CD4-positive, alpha-beta memory T cell (primary cell): Measurements from ENCODE around the gene CACNA1E. TPM values are rescaled to one million over a fixed set of nuclear protein-coding genes. Genes with fewer than 3 reads are reported as not detected.

Source experiments
- CTCF ChIA-PET: fragments of 350-600 bp; sonication (Branson Sonifier 250); formaldehyde crosslinking; loops from one replicate; lab custom pipeline; 2021; ENCODE audit warnings: inconsistent platforms; ENCODE audit not compliant: partially characterized antibody; lab: Charles Lee
- POLR2A ChIA-PET: fragments of 350-600 bp; sonication (Branson Sonifier 250); formaldehyde crosslinking; loops from one replicate; lab custom pipeline; 2021; ENCODE audit not compliant: partially characterized antibody; lab: Charles Lee
- DNase-seq, 5 donors: peaks; one replicate each; pipeline versions ENCODE4 v3.0.0 to v3.0.0-alpha.2; 2020 to 2022; ENCODE audit warnings: mixed read lengths in 1 of 5
- H3K27ac ChIP-seq: one replicate; pipeline ENCODE4 v1.7.0; 2013; ENCODE audit warnings: low read depth, low read length
- H3K27me3 ChIP-seq: 2 replicates; pipeline ENCODE4 v1.7.0; 2013; ENCODE audit warnings: mild to moderate bottlenecking, low read length, moderate library complexity; ENCODE audit not compliant: insufficient read depth
- H3K36me3 ChIP-seq: 2 replicates; pipeline ENCODE4 v1.7.0; 2013; ENCODE audit warnings: mild to moderate bottlenecking, low read length, moderate library complexity; ENCODE audit not compliant: insufficient read depth
- H3K4me1 ChIP-seq: 2 replicates; pipeline ENCODE4 v1.7.0; 2013; ENCODE audit warnings: mild to moderate bottlenecking, low read length, moderate library complexity; ENCODE audit not compliant: insufficient read depth
- H3K4me3 ChIP-seq, 2 donors: one replicate each; pipeline ENCODE4 v1.7.0; 2013; ENCODE audit warnings: low read length in 2 of 2, mild to moderate bottlenecking in 1 of 2
- H3K9me3 ChIP-seq, 2 donors: one replicate each; pipeline ENCODE4 v1.7.0; 2013; ENCODE audit warnings: low read length in 2 of 2, control low read depth in 1 of 2; ENCODE audit not compliant: control insufficient read depth in 1 of 2
- H3K27ac Mint-ChIP-seq, 7 donors: one replicate each; pipeline ENCODE4 v1.8.0; 2020 to 2021; ENCODE audit warnings: mixed read lengths in 7 of 7, mild to moderate bottlenecking in 6 of 7, inconsistent platforms in 3 of 7, moderate library complexity in 3 of 7
- H3K27me3 Mint-ChIP-seq, 2 donors: one replicate each; pipeline ENCODE4 v1.8.0; 2020 to 2021; ENCODE audit warnings: mixed read lengths in 2 of 2
- H3K36me3 Mint-ChIP-seq, 2 donors: one replicate each; pipeline ENCODE4 v1.8.0; 2020 to 2021; ENCODE audit warnings: mixed read lengths in 2 of 2, inconsistent platforms in 1 of 2, mild to moderate bottlenecking in 1 of 2
- H3K4me1 Mint-ChIP-seq, 4 donors: one replicate each; pipeline ENCODE4 v1.8.0; 2020 to 2021; ENCODE audit warnings: mixed read lengths in 4 of 4, mild to moderate bottlenecking in 1 of 4
- H3K4me3 Mint-ChIP-seq, 8 donors: one replicate each; pipeline ENCODE4 v1.8.0; 2020 to 2021; ENCODE audit warnings: mixed read lengths in 8 of 8, mild to moderate bottlenecking in 7 of 8, moderate library complexity in 6 of 8, inconsistent platforms in 3 of 8
- H3K9me3 Mint-ChIP-seq, 8 donors: one replicate each; pipeline ENCODE4 v1.8.0; 2020 to 2021; ENCODE audit warnings: mixed read lengths in 8 of 8, mild to moderate bottlenecking in 5 of 8, inconsistent platforms in 3 of 8, moderate library complexity in 1 of 8
- intact Hi-C: fragments of 100-400 bp; cut with micrococcal nuclease; formaldehyde crosslinking; loops from one replicate; pipeline ENCODE4 v1.15.1; 2023
- polyA plus RNA-seq, 2 donors: library from polyadenylated mRNA; unstranded; fragments of 300-500 nt; fragmentation: Illumina TruSeq; gene quantifications; one replicate each; pipeline ENCODE4 v1.2.3, GENCODE V29; 2021
- total RNA-seq, 2 experiments: library from RNA; stranded (reverse); gene quantifications; one replicate each; pipeline ENCODE4 v1.2.3, GENCODE V29; 2021

The CACNA1E gene
- total and polyA plus RNA-seq, 4 experiments from 2014 or later: not detected

DNA sequence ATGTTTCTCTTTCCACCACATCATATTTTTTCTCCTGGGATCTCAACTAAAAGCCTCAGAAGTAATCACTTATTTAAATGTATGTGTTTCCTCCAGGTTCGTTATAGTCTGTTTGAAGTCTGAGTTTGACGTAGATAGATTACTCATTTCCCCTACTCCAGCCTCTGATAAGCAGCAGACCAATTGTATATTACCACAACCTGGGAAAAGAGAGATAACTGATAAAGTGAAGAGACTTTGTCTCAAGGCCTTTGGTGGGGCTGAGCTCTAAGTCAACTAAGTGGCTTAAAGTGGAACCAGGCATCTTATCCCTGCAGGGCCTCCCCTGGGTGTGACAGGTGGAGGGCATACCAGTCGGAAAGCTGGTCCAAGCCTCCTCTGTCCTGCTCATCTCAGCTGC, 34.9 kb upstream of the CACNA1E start:
- H3K36me3 Mint-ChIP-seq: no peaks in the 10 kb centered on the region
- no peaks in the 10 kb centered on the region for H3K27me3 ChIP-seq
- POLR2A ChIA-PET: no interaction called here

GRCh38 chr1:181451661-181452230, 31.6 kb upstream of the CACNA1E start:
- no peak overlapping the region for H3K27ac Mint-ChIP-seq
- ChIA-PET POLR2A (no interaction called here), CTCF (no interaction called here)
- no peak overlapping the region for H3K27ac ChIP-seq
- peaks cover 2 to 10% of the 10 kb centered on the region in 2 donors for H3K27me3 Mint-ChIP-seq
- H3K27me3 ChIP-seq: no peaks in the 10 kb centered on the region
- no peaks in the 10 kb centered on the region for H3K36me3 Mint-ChIP-seq
- no peaks in the 10 kb centered on the region for H3K4me1 Mint-ChIP-seq
- H3K4me3 ChIP-seq: no peak overlapping the region
- no peak for DNase-seq
- no peaks in the 10 kb centered on the region for H3K36me3 ChIP-seq
- intact Hi-C loops: no loop called here
- H3K4me1 ChIP-seq: no peaks in the 10 kb centered on the region
- no peak overlapping the region for H3K4me3 Mint-ChIP-seq
- peaks cover 2 to 5% (median 4%) of the 10 kb centered on the region in 8 donors for H3K9me3 Mint-ChIP-seq
- no peaks in the 10 kb centered on the region for H3K9me3 ChIP-seq

More for the DNA sequence above, 34.9 kb upstream of the CACNA1E start:
- Mint-ChIP-seq H3K9me3 (peaks cover 0 to 3% (median 0%) of the 10 kb centered on the region in 8 donors), H3K27me3 (peaks cover 3 to 4% of the 10 kb centered on the region in 2 donors), H3K4me1 (no peaks in the 10 kb centered on the region), H3K4me3 (no peak overlapping the region), H3K27ac (no peak overlapping the region)
- Histone ChIP-seq H3K4me3 (no peak overlapping the region), H3K9me3 (no peaks in the 10 kb centered on the region), H3K4me1 (no peaks in the 10 kb centered on the region), H3K27ac (no peak overlapping the region), H3K36me3 (no peaks in the 10 kb centered on the region)
- CTCF ChIA-PET: no interaction called here
- no peak for DNase-seq
- intact Hi-C loops: no loop called here

- Histone ChIP-seq H3K27ac (no peak overlapping the region), H3K36me3 (no peaks in the 10 kb centered on the region), H3K9me3 (no peaks in the 10 kb centered on the region), H3K27me3 (no peaks in the 10 kb centered on the region), H3K4me3 (no peak overlapping the region), H3K4me1 (no peaks in the 10 kb centered on the region)
- H3K9me3 Mint-ChIP-seq: peaks cover 2 to 11% (median 6%) of the 10 kb centered on the region in 8 donors
- POLR2A ChIA-PET: no interaction called here
- intact Hi-C loops: no loop called here
- H3K27ac Mint-ChIP-seq: no peak overlapping the region
- H3K36me3 Mint-ChIP-seq: no peaks in the 10 kb centered on the region
- H3K4me1 Mint-ChIP-seq: no peaks in the 10 kb centered on the region
- no peak for DNase-seq
- peaks cover 2 to 10% of the 10 kb centered on the region in 2 donors for H3K27me3 Mint-ChIP-seq
- CTCF ChIA-PET: no interaction called here
- H3K4me3 Mint-ChIP-seq: no peak overlapping the region
Measured at GRCh38 chr1:181452746-181453145, 30.6 kb upstream of the CACNA1E start.

- H3K4me3 ChIP-seq: no peak overlapping the region
- Mint-ChIP-seq H3K27me3 (peaks cover 2 to 7% of the 10 kb centered on the region in 2 donors), H3K4me3 (no peak overlapping the region), H3K4me1 (no peaks in the 10 kb centered on the region), H3K27ac (no peak overlapping the region), H3K9me3 (peaks cover 2 to 12% (median 5%) of the 10 kb centered on the region in 8 donors), H3K36me3 (no peaks in the 10 kb centered on the region)
- H3K36me3 ChIP-seq: no peaks in the 10 kb centered on the region
- no peaks in the 10 kb centered on the region for H3K27me3 ChIP-seq
- intact Hi-C loops: no loop called here
- POLR2A ChIA-PET: no interaction called here
- no peaks in the 10 kb centered on the region for H3K9me3 ChIP-seq
- no peak overlapping the region for H3K27ac ChIP-seq
- no peak for DNase-seq
- no peaks in the 10 kb centered on the region for H3K4me1 ChIP-seq
- CTCF ChIA-PET: no interaction called here
Measured at GRCh38 chr1:181453541-181454201, 29.6 kb upstream of the CACNA1E start.

DNA sequence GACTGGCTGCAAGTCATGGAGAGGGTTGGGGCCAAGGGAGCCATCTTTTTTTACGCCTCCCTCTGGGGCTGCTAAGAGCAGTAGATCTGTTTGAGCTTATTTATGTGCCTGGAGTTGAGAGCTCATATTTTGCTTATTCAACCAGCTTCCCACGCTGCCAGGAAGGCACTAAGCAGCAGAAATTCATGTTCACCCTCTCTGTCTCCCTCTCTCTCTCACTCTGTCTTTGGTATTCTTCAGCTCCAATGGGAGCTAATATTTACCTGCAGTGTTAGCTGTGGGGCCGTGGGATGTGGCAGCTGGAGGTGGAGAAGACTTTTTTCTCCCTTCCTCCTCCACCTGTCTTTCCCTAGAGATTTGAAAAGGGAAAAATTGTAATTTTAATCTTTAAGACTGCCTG, 26.8 kb upstream of the CACNA1E start:
- no peaks in the 10 kb centered on the region for H3K9me3 ChIP-seq
- H3K4me3 Mint-ChIP-seq: no peak overlapping the region
- H3K9me3 Mint-ChIP-seq: peaks cover 2 to 14% (median 5%) of the 10 kb centered on the region in 8 donors
- intact Hi-C loops: no loop called here
- CTCF ChIA-PET: interaction anchor here (1.0 kb wide), 1 partner anchor 11 kb away, joined by 3 read pairs; no protein-coding TSS in a partner anchor
- POLR2A ChIA-PET: no interaction called here
- no peak overlapping the region for H3K27ac ChIP-seq
- no peaks in the 10 kb centered on the region for H3K4me1 Mint-ChIP-seq
- no peak overlapping the region for H3K27ac Mint-ChIP-seq
- H3K4me3 ChIP-seq: no peak overlapping the region
- H3K36me3 Mint-ChIP-seq: no peaks in the 10 kb centered on the region
- peaks cover 3 to 9% of the 10 kb centered on the region in 2 donors for H3K27me3 Mint-ChIP-seq
- H3K36me3 ChIP-seq: no peaks in the 10 kb centered on the region
- H3K27me3 ChIP-seq: no peaks in the 10 kb centered on the region
- no peak for DNase-seq
- no peaks in the 10 kb centered on the region for H3K4me1 ChIP-seq

GRCh38 chr1:181458419-181458818, 24.9 kb upstream of the CACNA1E start:
- H3K27me3 ChIP-seq: no peaks in the 10 kb centered on the region
- H3K36me3 ChIP-seq: no peaks in the 10 kb centered on the region
- H3K4me1 ChIP-seq: no peaks in the 10 kb centered on the region
- Mint-ChIP-seq H3K9me3 (peaks cover 2 to 14% (median 5%) of the 10 kb centered on the region in 8 donors), H3K4me3 (no peak overlapping the region), H3K4me1 (peaks cover 0 to under 1% (median 0%) of the 10 kb centered on the region in 4 donors), H3K27ac (no peak overlapping the region), H3K36me3 (no peaks in the 10 kb centered on the region), H3K27me3 (peaks cover 3 to 9% of the 10 kb centered on the region in 2 donors)
- no peak for DNase-seq
- ChIA-PET POLR2A (no interaction called here), CTCF (interaction anchor here (1.0 kb wide), 1 partner anchor 9 kb away, joined by 3 read pairs; no protein-coding TSS in a partner anchor)
- no peaks in the 10 kb centered on the region for H3K9me3 ChIP-seq
- no peak overlapping the region for H3K4me3 ChIP-seq
- intact Hi-C loops: no loop called here
- no peak overlapping the region for H3K27ac ChIP-seq

GRCh38 chr1:181459067-181459466, 24.2 kb upstream of the CACNA1E start:
- Mint-ChIP-seq H3K27me3 (peaks cover 5 to 9% of the 10 kb centered on the region in 2 donors), H3K4me1 (peaks cover 0 to 2% (median 0%) of the 10 kb centered on the region in 4 donors), H3K9me3 (peaks cover 2 to 14% (median 5%) of the 10 kb centered on the region in 8 donors), H3K4me3 (no peak overlapping the region), H3K27ac (no peak overlapping the region), H3K36me3 (no peaks in the 10 kb centered on the region)
- Histone ChIP-seq H3K9me3 (no peaks in the 10 kb centered on the region), H3K36me3 (no peaks in the 10 kb centered on the region), H3K27ac (no peak overlapping the region), H3K4me1 (no peaks in the 10 kb centered on the region), H3K27me3 (no peaks in the 10 kb centered on the region), H3K4me3 (no peak overlapping the region)
- intact Hi-C loops: no loop called here
- ChIA-PET CTCF (interaction anchor here (1.0 kb wide), 1 partner anchor 8 kb away, joined by 3 read pairs; no protein-coding TSS in a partner anchor), POLR2A (interaction anchor here (0.9 kb wide), 1 partner anchor 13 kb away, joined by 3 read pairs; no protein-coding TSS in a partner anchor)
- no peak for DNase-seq
